Neuronal stem cell (in vitro differentiated cells): ENCODE data around the gene XYLT1.

ENCODE experiments used
- DNase-seq: peaks from one replicate; pipeline ENCODE4 v3.0.0-alpha.2; 2013; ENCODE audit warnings: low spot score
- H2AFZ ChIP-seq: one replicate; pipeline ENCODE4 v1.6.1; 2013; ENCODE audit warnings: mild to moderate bottlenecking, low read length, inconsistent platforms
- H2AK5ac ChIP-seq: 2 replicates; pipeline ENCODE4 v1.6.1; 2013; ENCODE audit warnings: low read depth, mild to moderate bottlenecking, inconsistent platforms, low read length, moderate library complexity, mixed read lengths
- H2BK120ac ChIP-seq: 2 replicates; pipeline ENCODE4 v1.6.1; 2013; ENCODE audit warnings: low read depth, mild to moderate bottlenecking, inconsistent platforms, low read length, moderate library complexity, mixed read lengths
- H2BK12ac ChIP-seq: one replicate; pipeline ENCODE4 v1.6.1; 2013; ENCODE audit warnings: low read length, inconsistent platforms
- H2BK15ac ChIP-seq: 2 replicates; pipeline ENCODE4 v1.6.1; 2013; ENCODE audit warnings: mild to moderate bottlenecking, low read length, inconsistent platforms, mixed read lengths
- H2BK5ac ChIP-seq: one replicate; pipeline ENCODE4 v1.6.1; 2013; ENCODE audit warnings: inconsistent platforms, mild to moderate bottlenecking, low read length, moderate library complexity
- H3K14ac ChIP-seq: one replicate; pipeline ENCODE4 v1.6.1; 2013; ENCODE audit warnings: low read length, inconsistent platforms
- H3K18ac ChIP-seq: 2 replicates; pipeline ENCODE4 v1.6.1; 2013; ENCODE audit warnings: low read length, inconsistent platforms
- H3K23ac ChIP-seq: 2 replicates; pipeline ENCODE4 v1.6.1; 2013; ENCODE audit warnings: low read depth, mild to moderate bottlenecking, mixed read lengths, low read length, inconsistent platforms; ENCODE audit not compliant: poor library complexity
- H3K27ac ChIP-seq: replicated peaks from 3 replicates; pipeline ENCODE4 v1.5.1; 2013; ENCODE audit warnings: low read length, inconsistent platforms
- H3K27me3 ChIP-seq, 3 experiments: 2 replicates each; pipeline ENCODE4 v1.6.1; 2013; ENCODE audit warnings: low read length in 3 of 3, mild to moderate bottlenecking in 2 of 3, inconsistent platforms in 1 of 3, low read depth in 1 of 3, mixed read lengths in 1 of 3, moderate library complexity in 1 of 3; ENCODE audit not compliant: control insufficient read depth in 3 of 3, insufficient read depth in 3 of 3
- H3K36me3 ChIP-seq, 2 donors: replicated peaks in 1 of 2; 2 replicates each; pipeline ENCODE4 v1.6.1; 2013; ENCODE audit warnings: low read length in 2 of 2; ENCODE audit not compliant: control insufficient read depth in 2 of 2, insufficient read depth in 2 of 2
- H3K4ac ChIP-seq: 2 replicates; pipeline ENCODE4 v1.6.1; 2013; ENCODE audit warnings: inconsistent platforms, mild to moderate bottlenecking, low read length, moderate library complexity
- H3K4me1 ChIP-seq, 2 donors: 1 replicate in 1 of 2; 2 replicates in 1 of 2; pipeline ENCODE4 v1.6.1; 2013; ENCODE audit warnings: low read length in 2 of 2, low read depth in 1 of 2; ENCODE audit not compliant: control insufficient read depth in 2 of 2, insufficient read depth in 1 of 2
- H3K4me2 ChIP-seq: one replicate; pipeline ENCODE4 v1.6.1; 2013; ENCODE audit warnings: mild to moderate bottlenecking, low read length, inconsistent platforms; ENCODE audit not compliant: insufficient read depth, poor library complexity, severe bottlenecking
- H3K4me3 ChIP-seq, 2 donors: 2 replicates each; pipeline ENCODE4 v1.5.1; 2013; ENCODE audit warnings: low read length in 2 of 2, mild to moderate bottlenecking in 2 of 2, inconsistent platforms in 1 of 2, moderate library complexity in 1 of 2
- H3K79me1 ChIP-seq: one replicate; pipeline ENCODE4 v1.6.1; 2013; ENCODE audit warnings: low read depth, mild to moderate bottlenecking, inconsistent platforms, low read length, moderate library complexity
- H3K9ac ChIP-seq: one replicate; pipeline ENCODE4 v1.6.1; 2013; ENCODE audit warnings: mild to moderate bottlenecking, low read depth, low read length, inconsistent platforms; ENCODE audit not compliant: poor library complexity
- H3K9me3 ChIP-seq, 2 donors: replicated peaks in 1 of 2; 2 replicates each; pipeline versions ENCODE3 to v1.6.1; 2013; ENCODE audit warnings: low read length in 2 of 2, mild to moderate bottlenecking in 2 of 2, inconsistent platforms in 1 of 2, low read depth in 1 of 2, mixed read lengths in 1 of 2, moderate library complexity in 1 of 2; ENCODE audit not compliant: control insufficient read depth in 2 of 2, insufficient read depth in 1 of 2
- H4K8ac ChIP-seq: one replicate; pipeline ENCODE4 v1.6.1; 2013; ENCODE audit warnings: low read depth, mild to moderate bottlenecking, inconsistent platforms, low read length, moderate library complexity
- H4K91ac ChIP-seq: one replicate; pipeline ENCODE4 v1.6.1; 2013; ENCODE audit warnings: low read length, low read depth, mild to moderate bottlenecking, inconsistent platforms; ENCODE audit not compliant: poor library complexity
- WGBS, 2 donors: extraction: QIAGEN DNeasy Blood & Tissue Kit; methylation state at CpG; one replicate each; pipeline ENCODE4 v1.1.7; 2013; ENCODE audit warnings: missing lambda C conversion rate in 2 of 2, mixed read lengths in 1 of 2; ENCODE audit not compliant: insufficient read length in 2 of 2, insufficient replicate concordance in 1 of 2; ENCODE audit errors: extremely low coverage in 2 of 2; 5-methylcytosine and 5-hydroxymethylcytosine counted together

The XYLT1 gene

GRCh38 chr16:17465460-17465859, 5.3 kb downstream of the XYLT1 start:
- Histone ChIP-seq H3K4me3 (no peak overlapping the region), H3K23ac (no peak overlapping the region), H2BK12ac (no peak overlapping the region), H3K27ac (no peak overlapping the region), H2BK15ac (no peak overlapping the region), H3K79me1 (peaks cover 7% of the 10 kb centered on the region), H3K4me1 (peaks cover 18 to 26% of the 10 kb centered on the region in 2 donors), H2BK120ac (no peak overlapping the region), H4K8ac (no peak overlapping the region), H3K18ac (no peak overlapping the region), H3K14ac (no peak overlapping the region), H3K4me2 (no peak overlapping the region), H3K36me3 (no peaks in the 10 kb centered on the region), H4K91ac (no peak overlapping the region), H3K4ac (no peak overlapping the region), H3K9ac (no peak overlapping the region), H2AFZ (no peak overlapping the region), H2BK5ac (no peak overlapping the region), H3K9me3 (peaks cover 0 to 5% of the 10 kb centered on the region in 2 donors), H2AK5ac (no peak overlapping the region), H3K27me3 (peaks cover 0 to 13% (median 13%) of the 10 kb centered on the region in 3 experiments)
- DNase-seq: no peak
- WGBS, 2 donors: no CpG with 5 or more reads among the region's 6 CpGs

- Histone ChIP-seq H3K27me3 (peaks cover 0 to 2% (median 0%) of the 10 kb centered on the region in 3 experiments), H2BK120ac (no peak overlapping the region), H3K23ac (no peak overlapping the region), H2BK12ac (no peak overlapping the region), H3K9me3 (peaks cover 0 to 5% of the 10 kb centered on the region in 2 donors), H3K4me3 (no peak overlapping the region), H3K14ac (no peak overlapping the region), H3K79me1 (peaks cover 7% of the 10 kb centered on the region), H3K4ac (no peak overlapping the region), H3K27ac (no peak overlapping the region), H2AFZ (no peak overlapping the region), H3K4me2 (no peak overlapping the region), H3K9ac (no peak overlapping the region), H3K4me1 (peaks cover 21 to 24% of the 10 kb centered on the region in 2 donors), H4K91ac (no peak overlapping the region), H2BK5ac (no peak overlapping the region), H3K36me3 (no peaks in the 10 kb centered on the region), H4K8ac (no peak overlapping the region), H2AK5ac (no peak overlapping the region), H2BK15ac (no peak overlapping the region), H3K18ac (no peak overlapping the region)
- no CpG with 5 or more reads among the region's 2 CpGs for WGBS, 2 donors
- DNase-seq: no peak
Observed at GRCh38 chr16:17463335-17463734, 7.4 kb downstream of the XYLT1 start.

DNA sequence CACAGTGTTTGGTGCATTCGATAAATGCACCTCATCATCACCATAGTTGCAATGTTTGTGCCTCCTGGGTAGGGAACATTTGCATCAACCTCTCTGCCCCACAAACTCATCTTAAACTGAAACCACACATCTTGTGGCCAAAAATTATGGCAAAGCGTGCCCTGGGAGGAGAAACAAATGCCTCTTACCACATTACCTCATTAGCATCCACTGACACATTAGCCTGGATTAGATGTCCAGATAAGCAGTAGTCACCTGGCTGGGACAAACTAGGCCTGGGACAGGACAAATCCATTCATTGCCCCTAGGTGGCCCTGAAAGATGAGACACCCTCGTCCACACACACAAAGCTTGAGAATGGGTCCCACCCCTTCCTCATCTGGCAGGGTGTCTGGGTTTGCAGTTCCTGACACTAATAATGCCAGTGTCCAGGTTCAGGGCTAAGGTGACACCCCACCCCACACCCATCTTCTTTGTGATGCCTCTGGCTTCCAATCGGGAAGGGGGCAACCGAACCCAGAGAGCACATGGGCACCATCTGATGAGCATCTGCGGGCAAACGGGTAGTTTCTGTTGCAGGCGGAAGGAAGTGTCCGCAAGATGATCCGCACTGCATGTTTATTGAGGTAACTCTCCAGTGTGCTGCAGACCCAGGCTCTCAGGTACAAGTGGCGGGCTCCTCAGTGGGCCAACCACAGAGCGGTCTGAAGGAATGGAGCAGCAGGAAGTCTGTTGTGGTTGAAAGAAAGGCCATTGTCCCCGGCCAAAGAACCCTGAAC, 8.6 kb downstream of the XYLT1 start:
- Histone ChIP-seq H2BK5ac (no peak overlapping the region), H4K8ac (no peak overlapping the region), H2BK15ac (no peak overlapping the region), H2AFZ (no peak overlapping the region), H3K4ac (no peak overlapping the region), H3K79me1 (peaks cover 7% of the 10 kb centered on the region), H2BK12ac (no peak overlapping the region), H2AK5ac (no peak overlapping the region), H3K27me3 (peaks cover 0 to 2% (median 0%) of the 10 kb centered on the region in 3 experiments), H3K23ac (no peak overlapping the region), H3K18ac (peak overlapping the region; percentile 11), H3K9ac (no peak overlapping the region), H3K14ac (no peak overlapping the region), H3K9me3 (peaks cover 0 to 5% of the 10 kb centered on the region in 2 donors), H3K4me1 (peaks cover 18 to 22% of the 10 kb centered on the region in 2 donors), H3K36me3 (no peaks in the 10 kb centered on the region), H3K4me2 (no peak overlapping the region), H3K4me3 (no peak overlapping the region), H4K91ac (no peak overlapping the region), H3K27ac (no peak overlapping the region), H2BK120ac (no peak overlapping the region)
- DNase-seq: no peak
- WGBS, 2 donors: no CpG with 5 or more reads among the region's 13 CpGs

- peak overlapping the region; percentile 2 for H2AK5ac ChIP-seq
- no peak overlapping the region for H2BK15ac ChIP-seq
- H3K9me3 ChIP-seq: peaks cover 0 to 5% of the 10 kb centered on the region in 2 donors
- no peak overlapping the region for H3K4me3 ChIP-seq
- peak overlapping the region; percentile 16 for H2BK120ac ChIP-seq
- H3K4me2 ChIP-seq: no peak overlapping the region
- no peak overlapping the region for H3K23ac ChIP-seq
- no peak overlapping the region for H2BK12ac ChIP-seq
- H3K9ac ChIP-seq: peak overlapping the region; percentile 9
- no CpG with 5 or more reads among the region's 3 CpGs for WGBS, 2 donors
- no peak overlapping the region for H2BK5ac ChIP-seq
- no peak overlapping the region for H4K91ac ChIP-seq
- H3K4me1 ChIP-seq: peaks cover 17 to 22% of the 10 kb centered on the region in 2 donors
- H3K14ac ChIP-seq: no peak overlapping the region
- DNase-seq: no peak
- no peaks in the 10 kb centered on the region for H3K36me3 ChIP-seq
- no peak overlapping the region for H2AFZ ChIP-seq
- H3K18ac ChIP-seq: peak overlapping the region; percentile 30
- no peak overlapping the region for H3K27ac ChIP-seq
- H3K4ac ChIP-seq: no peak overlapping the region
- peaks cover 0 to 2% (median 0%) of the 10 kb centered on the region in 3 experiments for H3K27me3 ChIP-seq
- H3K79me1 ChIP-seq: peaks cover 4% of the 10 kb centered on the region
- no peak overlapping the region for H4K8ac ChIP-seq
Observed at GRCh38 chr16:17460890-17461289, 9.9 kb downstream of the XYLT1 start.
